ENCODE data around the gene ASCL2.

ASCL2 gene

DNA sequence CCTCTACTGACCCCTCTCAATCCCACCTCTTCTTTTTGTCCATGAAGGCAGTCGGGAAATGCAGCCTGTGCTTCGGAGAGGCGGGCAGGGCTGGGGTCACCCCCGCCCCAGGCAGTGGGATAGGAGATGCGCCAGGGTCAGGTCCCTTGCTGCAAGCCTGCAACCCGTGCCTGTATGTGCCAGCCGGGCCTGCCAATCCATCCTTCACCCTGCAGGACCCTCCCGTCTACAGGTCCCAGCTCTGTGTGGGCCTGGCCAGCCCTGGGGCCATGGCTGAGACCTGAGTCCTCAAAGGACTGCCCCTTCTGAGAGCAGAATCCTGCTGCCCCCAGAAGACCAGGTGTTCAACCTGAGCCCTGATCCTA is 10.9 kb downstream of the ASCL2 start:
- no peak for DNase-seq
- CTCF ChIA-PET: interaction anchor here (1.0 to 1.9 kb wide), 2 partner anchors 8 to 62 kb away, joined by 3 to 6 read pairs; no protein-coding TSS in a partner anchor
- no peaks in the 10 kb centered on the region for H3K36me3 ChIP-seq (ENCODE audit: control insufficient read depth in 4 of 4, insufficient read depth in 4 of 4, low read length in 3 of 4)
- H3K9me3 ChIP-seq (ENCODE audit: control extremely low read depth in 1 of 5, control insufficient read depth in 4 of 5, insufficient read depth in 2 of 5, low read depth in 1 of 5, low read length in 4 of 5): peaks cover 0 to under 1% (median 0%) of the 10 kb centered on the region in 5 experiments
- no peaks in the 10 kb centered on the region for H3K4me1 ChIP-seq (ENCODE audit: control extremely low read depth in 1 of 4, control insufficient read depth in 4 of 4, insufficient read depth in 4 of 4, low read length in 3 of 4)
- no peak overlapping the region for H3K27ac ChIP-seq (ENCODE audit: insufficient read depth in 1 of 2, low read depth in 1 of 2, low read length in 2 of 2, poor library complexity in 1 of 2, severe bottlenecking in 2 of 2)
- peaks cover 0 to 3% (median 0%) of the 10 kb centered on the region in 5 experiments for H3K27me3 ChIP-seq (replicated peaks in 2 of 5; ENCODE audit: control insufficient read depth in 4 of 5, insufficient read depth in 5 of 5, low read length in 4 of 5)
- H3K4me3 ChIP-seq (ENCODE audit: control insufficient read depth in 1 of 7, extremely low read depth in 1 of 7, insufficient read depth in 4 of 7, low read depth in 2 of 7, low read length in 6 of 7): no peak overlapping the region
- WGBS (ENCODE audit: insufficient coverage): 96% methylated on average over 7 of the region's 8 CpGs
- POLR2A ChIA-PET: no interaction called here

DNA sequence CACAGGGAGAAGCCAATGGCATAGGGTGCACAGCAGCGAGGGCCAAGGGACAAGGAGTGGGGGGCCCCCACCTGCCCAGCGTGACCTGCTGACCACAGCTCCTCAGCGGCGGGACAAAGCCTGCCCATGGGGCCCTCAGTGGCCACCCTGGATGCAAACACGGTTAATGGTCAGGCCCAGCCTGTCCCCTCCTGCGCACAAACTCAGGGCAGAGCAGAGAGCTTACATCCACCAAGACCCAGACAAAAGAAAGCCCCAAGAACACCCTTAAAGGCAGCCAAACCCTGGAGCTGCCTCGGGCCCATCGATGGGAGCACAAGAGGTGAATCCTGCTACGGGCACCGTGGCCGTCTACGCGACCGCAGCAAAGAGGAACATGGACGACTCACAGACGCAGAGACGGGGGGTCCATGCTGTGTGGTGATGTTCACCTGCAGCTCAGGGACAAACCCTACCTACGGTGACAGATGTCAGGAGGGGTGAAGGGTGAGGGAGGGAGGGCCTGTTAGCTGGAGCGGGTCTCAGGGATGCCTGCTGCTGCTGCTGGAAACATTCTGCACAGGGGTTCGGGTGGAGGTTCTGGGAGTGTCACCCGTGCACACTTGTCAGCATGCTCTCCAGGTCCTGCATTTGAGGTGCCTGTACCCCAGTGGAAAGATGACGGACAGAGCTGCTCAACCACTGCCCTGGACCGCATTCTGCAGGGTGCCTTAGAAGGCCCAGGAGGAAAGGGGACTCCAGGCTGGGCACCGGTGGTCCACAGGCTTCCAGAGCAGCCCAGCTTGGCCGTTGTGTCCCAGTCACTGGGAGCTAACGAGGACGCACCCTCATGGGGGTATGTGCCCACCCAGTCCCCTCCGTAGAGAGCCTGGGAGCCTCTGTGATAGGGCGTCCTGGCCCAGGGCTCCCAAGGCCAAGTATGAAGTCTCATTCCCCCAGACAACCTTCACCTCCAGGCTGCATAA is 11.6 kb downstream of the ASCL2 start:
- no peak for DNase-seq
- Histone ChIP-seq H3K27me3 (replicated peaks in 2 of 5; ENCODE audit: control insufficient read depth in 4 of 5, insufficient read depth in 5 of 5, low read length in 4 of 5) (peaks cover 0 to 3% (median 0%) of the 10 kb centered on the region in 5 experiments), H3K4me1 (ENCODE audit: control extremely low read depth in 1 of 4, control insufficient read depth in 4 of 4, insufficient read depth in 4 of 4, low read length in 3 of 4) (no peaks in the 10 kb centered on the region), H3K27ac (ENCODE audit: insufficient read depth in 1 of 2, low read depth in 1 of 2, low read length in 2 of 2, poor library complexity in 1 of 2, severe bottlenecking in 2 of 2) (no peak overlapping the region), H3K36me3 (ENCODE audit: control insufficient read depth in 4 of 4, insufficient read depth in 4 of 4, low read length in 3 of 4) (no peaks in the 10 kb centered on the region), H3K9me3 (ENCODE audit: control extremely low read depth in 1 of 5, control insufficient read depth in 4 of 5, insufficient read depth in 2 of 5, low read depth in 1 of 5, low read length in 4 of 5) (peaks cover 0 to 5% (median 0%) of the 10 kb centered on the region in 5 experiments), H3K4me3 (ENCODE audit: control insufficient read depth in 1 of 7, extremely low read depth in 1 of 7, insufficient read depth in 4 of 7, low read depth in 2 of 7, low read length in 6 of 7) (no peak overlapping the region)
- ChIA-PET CTCF (interaction anchor here (1.0 to 1.9 kb wide), 2 partner anchors 9 to 61 kb away, joined by 3 to 6 read pairs; no protein-coding TSS in a partner anchor), POLR2A (no interaction called here)
- WGBS (ENCODE audit: insufficient coverage): 97% methylated on average over 28 of the region's 29 CpGs

DNA sequence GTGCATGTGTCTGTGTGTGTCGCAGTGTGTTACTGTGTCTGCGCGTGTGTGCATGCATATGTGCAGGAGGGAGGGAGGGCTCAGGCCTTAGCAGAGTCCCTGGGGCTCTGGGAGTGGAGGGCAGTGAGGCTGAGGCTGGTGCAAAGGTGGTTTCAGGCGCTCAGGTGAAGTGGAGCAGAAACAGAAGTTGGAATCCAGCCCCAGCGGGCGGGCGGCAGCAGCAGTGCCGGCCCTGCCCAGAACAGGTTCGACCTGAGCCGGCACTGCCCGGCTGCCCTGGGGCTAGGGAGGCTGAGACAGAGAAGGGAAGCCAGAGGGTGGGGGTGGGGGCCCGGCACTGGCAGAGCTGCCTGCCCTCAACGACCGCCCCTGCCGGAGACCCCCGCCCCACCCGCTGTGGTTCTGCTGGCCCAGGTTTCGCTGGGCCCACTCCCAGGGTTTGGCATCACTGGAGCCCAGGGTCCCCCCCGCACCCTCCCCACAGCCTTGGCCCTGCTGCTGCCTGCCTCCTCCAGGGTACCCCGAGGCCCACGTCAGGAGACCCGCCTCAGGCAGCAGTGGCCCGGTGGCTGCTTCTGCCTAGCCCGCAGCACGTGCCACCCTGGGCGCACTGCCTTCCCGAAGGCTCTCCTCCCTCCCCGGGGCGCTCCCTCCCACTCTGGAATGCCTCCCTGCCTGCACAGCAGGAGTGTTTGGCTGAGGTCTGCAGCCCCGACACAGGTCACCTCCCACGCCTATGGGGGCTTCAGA is 13.3 kb downstream of the ASCL2 start:
- no peak for DNase-seq
- Histone ChIP-seq H3K4me3 (ENCODE audit: control insufficient read depth in 1 of 7, extremely low read depth in 1 of 7, insufficient read depth in 4 of 7, low read depth in 2 of 7, low read length in 6 of 7) (no peak overlapping the region), H3K9me3 (ENCODE audit: control extremely low read depth in 1 of 5, control insufficient read depth in 4 of 5, insufficient read depth in 2 of 5, low read depth in 1 of 5, low read length in 4 of 5) (peaks cover 0 to 5% (median 0%) of the 10 kb centered on the region in 5 experiments), H3K36me3 (ENCODE audit: control insufficient read depth in 4 of 4, insufficient read depth in 4 of 4, low read length in 3 of 4) (no peaks in the 10 kb centered on the region), H3K4me1 (ENCODE audit: control extremely low read depth in 1 of 4, control insufficient read depth in 4 of 4, insufficient read depth in 4 of 4, low read length in 3 of 4) (no peaks in the 10 kb centered on the region), H3K27me3 (replicated peaks in 2 of 5; ENCODE audit: control insufficient read depth in 4 of 5, insufficient read depth in 5 of 5, low read length in 4 of 5) (peaks cover 0 to 3% (median 0%) of the 10 kb centered on the region in 5 experiments), H3K27ac (ENCODE audit: insufficient read depth in 1 of 2, low read depth in 1 of 2, low read length in 2 of 2, poor library complexity in 1 of 2, severe bottlenecking in 2 of 2) (no peak overlapping the region)
- CTCF ChIA-PET: no interaction called here
- 97% methylated on average over 26 of the region's 31 CpGs for WGBS (ENCODE audit: insufficient coverage)
- POLR2A ChIA-PET: no interaction called here

DNA sequence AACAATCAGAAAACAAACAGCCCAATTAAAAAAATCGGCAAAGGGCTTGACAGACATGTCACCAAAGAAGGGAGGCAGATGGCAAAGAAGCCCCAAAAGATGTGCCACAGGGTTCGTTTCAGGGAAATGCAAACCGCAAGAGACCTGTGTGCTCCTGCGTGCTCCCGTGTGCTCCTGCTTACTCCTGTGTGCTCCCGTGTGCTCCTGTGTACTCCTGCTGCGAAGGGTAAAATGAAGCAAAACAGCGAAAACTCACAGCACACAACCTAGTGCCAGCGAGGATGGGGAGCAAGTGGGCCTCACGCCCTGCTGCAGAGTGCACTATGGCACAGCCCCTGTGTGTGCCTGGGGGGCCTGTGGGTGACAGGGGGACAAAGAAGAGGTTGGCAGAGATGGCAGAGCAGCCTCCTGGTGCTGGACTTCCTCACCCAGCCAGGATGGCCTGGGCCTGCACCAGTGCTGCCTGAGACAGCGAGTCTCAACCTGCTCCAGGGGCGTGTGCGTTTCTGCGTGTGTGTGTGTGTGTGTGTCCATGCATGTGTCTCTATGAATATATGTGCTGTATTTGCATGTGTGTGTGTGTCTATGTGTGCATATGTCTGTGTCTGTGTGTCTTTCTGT is 14.0 kb downstream of the ASCL2 start:
- DNase-seq: no peak
- 96% methylated on average over 14 of the region's 14 CpGs for WGBS (ENCODE audit: insufficient coverage)

DNA sequence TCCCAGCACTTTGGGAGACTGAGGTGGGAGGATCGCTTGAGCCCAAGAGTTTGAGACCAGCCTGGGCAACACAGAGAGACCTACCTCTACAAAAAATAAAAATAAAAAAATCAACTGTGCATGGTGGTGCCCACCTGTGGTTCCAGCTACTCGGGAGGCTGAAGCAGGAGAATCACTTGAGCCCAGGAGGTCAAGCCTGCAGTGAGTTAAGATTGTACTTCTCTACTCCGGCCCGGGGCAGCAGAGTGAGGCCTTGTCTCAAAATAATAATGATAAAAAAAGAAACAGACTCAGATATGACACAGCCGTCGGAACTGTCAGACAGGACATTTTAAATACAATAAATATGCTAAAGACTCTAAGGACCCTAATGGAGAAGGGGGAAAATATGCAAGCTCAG is 18.4 kb downstream of the ASCL2 start:
- peaks cover 0 to 9% (median 0%) of the 10 kb centered on the region in 5 experiments for H3K9me3 ChIP-seq (ENCODE audit: control extremely low read depth in 1 of 5, control insufficient read depth in 4 of 5, insufficient read depth in 2 of 5, low read depth in 1 of 5, low read length in 4 of 5)
- no peak for DNase-seq
- no peaks in the 10 kb centered on the region for H3K36me3 ChIP-seq (ENCODE audit: control insufficient read depth in 4 of 4, insufficient read depth in 4 of 4, low read length in 3 of 4)
- POLR2A ChIA-PET: no interaction called here
- H3K27ac ChIP-seq (ENCODE audit: insufficient read depth in 1 of 2, low read depth in 1 of 2, low read length in 2 of 2, poor library complexity in 1 of 2, severe bottlenecking in 2 of 2): no peak overlapping the region
- H3K4me1 ChIP-seq (ENCODE audit: control extremely low read depth in 1 of 4, control insufficient read depth in 4 of 4, insufficient read depth in 4 of 4, low read length in 3 of 4): no peaks in the 10 kb centered on the region
- H3K4me3 ChIP-seq (ENCODE audit: control insufficient read depth in 1 of 7, extremely low read depth in 1 of 7, insufficient read depth in 4 of 7, low read depth in 2 of 7, low read length in 6 of 7): no peak overlapping the region
- CTCF ChIA-PET: no interaction called here
- 100% methylated on average over 1 of the region's 6 CpGs for WGBS (ENCODE audit: insufficient coverage)
- peaks cover 0 to 3% (median 0%) of the 10 kb centered on the region in 5 experiments for H3K27me3 ChIP-seq (replicated peaks in 2 of 5; ENCODE audit: control insufficient read depth in 4 of 5, insufficient read depth in 5 of 5, low read length in 4 of 5)

More for the DNA sequence above, 14.0 kb downstream of the ASCL2 start:
- ChIA-PET CTCF (no interaction called here), POLR2A (no interaction called here)
- no peak overlapping the region for H3K4me3 ChIP-seq (ENCODE audit: control insufficient read depth in 1 of 7, extremely low read depth in 1 of 7, insufficient read depth in 4 of 7, low read depth in 2 of 7, low read length in 6 of 7)
- no peak overlapping the region for H3K27ac ChIP-seq (ENCODE audit: insufficient read depth in 1 of 2, low read depth in 1 of 2, low read length in 2 of 2, poor library complexity in 1 of 2, severe bottlenecking in 2 of 2)
- peaks cover 0 to 5% (median 0%) of the 10 kb centered on the region in 5 experiments for H3K9me3 ChIP-seq (ENCODE audit: control extremely low read depth in 1 of 5, control insufficient read depth in 4 of 5, insufficient read depth in 2 of 5, low read depth in 1 of 5, low read length in 4 of 5)
- H3K27me3 ChIP-seq (replicated peaks in 2 of 5; ENCODE audit: control insufficient read depth in 4 of 5, insufficient read depth in 5 of 5, low read length in 4 of 5): peaks cover 0 to 3% (median 0%) of the 10 kb centered on the region in 5 experiments
- H3K4me1 ChIP-seq (ENCODE audit: control extremely low read depth in 1 of 4, control insufficient read depth in 4 of 4, insufficient read depth in 4 of 4, low read length in 3 of 4): no peaks in the 10 kb centered on the region
- H3K36me3 ChIP-seq (ENCODE audit: control insufficient read depth in 4 of 4, insufficient read depth in 4 of 4, low read length in 3 of 4): no peaks in the 10 kb centered on the region

DNA sequence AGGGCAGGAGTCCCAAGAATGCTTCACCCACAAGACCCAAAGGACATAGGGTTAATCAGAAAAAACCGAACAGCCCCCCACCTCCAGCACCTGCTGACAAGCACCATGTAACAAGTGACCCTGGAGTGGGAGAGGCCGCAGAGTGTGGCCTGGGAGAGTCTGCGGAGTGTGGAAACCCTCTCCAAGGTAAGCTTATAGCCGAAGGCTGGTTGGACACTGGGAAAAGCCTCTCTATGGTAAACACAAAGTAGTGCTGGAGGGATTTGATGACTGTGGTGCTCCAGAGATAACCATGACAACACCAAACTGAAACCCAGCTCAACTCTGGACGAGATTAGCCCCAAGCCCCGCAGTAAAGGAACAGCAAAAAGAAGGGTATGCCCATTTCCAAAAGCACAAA is 19.2 kb downstream of the ASCL2 start:
- Histone ChIP-seq H3K27me3 (replicated peaks in 2 of 5; ENCODE audit: control insufficient read depth in 4 of 5, insufficient read depth in 5 of 5, low read length in 4 of 5) (peaks cover 0 to 1% (median 0%) of the 10 kb centered on the region in 5 experiments), H3K27ac (ENCODE audit: insufficient read depth in 1 of 2, low read depth in 1 of 2, low read length in 2 of 2, poor library complexity in 1 of 2, severe bottlenecking in 2 of 2) (no peak overlapping the region), H3K36me3 (ENCODE audit: control insufficient read depth in 4 of 4, insufficient read depth in 4 of 4, low read length in 3 of 4) (no peaks in the 10 kb centered on the region), H3K4me3 (ENCODE audit: control insufficient read depth in 1 of 7, extremely low read depth in 1 of 7, insufficient read depth in 4 of 7, low read depth in 2 of 7, low read length in 6 of 7) (no peak overlapping the region), H3K9me3 (ENCODE audit: control extremely low read depth in 1 of 5, control insufficient read depth in 4 of 5, insufficient read depth in 2 of 5, low read depth in 1 of 5, low read length in 4 of 5) (peaks cover 0 to 9% (median 0%) of the 10 kb centered on the region in 5 experiments), H3K4me1 (ENCODE audit: control extremely low read depth in 1 of 4, control insufficient read depth in 4 of 4, insufficient read depth in 4 of 4, low read length in 3 of 4) (no peaks in the 10 kb centered on the region)
- ChIA-PET CTCF (no interaction called here), POLR2A (interaction anchor here (0.7 kb wide), 1 partner anchor 651 kb away, joined by 3 read pairs; no protein-coding TSS in a partner anchor)
- WGBS (ENCODE audit: insufficient coverage): 80% methylated on average over 1 of the region's 6 CpGs
- no peak for DNase-seq
